Stimulated activated CD4-positive, alpha-beta T cell treated with anti-CD3 and anti-CD28 coated beads, Interleukin-2, amount 100 ng/mL, for 4 hours (primary cell): ENCODE measurements around the gene MAMDC4.

Experiments
- DNase-seq: peaks from one replicate; pipeline ENCODE4 v3.0.0-alpha.2; 2020; ENCODE audit warnings: low read depth

The MAMDC4 gene

GRCh38 chr9:136849960-136850865 lies 1.9 kb upstream of the MAMDC4 start:
- DNase-seq = no peak

- DNase-seq = no peak
These were observed 1.0 kb upstream of the MAMDC4 start for GRCh38 chr9:136850866-136851775.

DNA sequence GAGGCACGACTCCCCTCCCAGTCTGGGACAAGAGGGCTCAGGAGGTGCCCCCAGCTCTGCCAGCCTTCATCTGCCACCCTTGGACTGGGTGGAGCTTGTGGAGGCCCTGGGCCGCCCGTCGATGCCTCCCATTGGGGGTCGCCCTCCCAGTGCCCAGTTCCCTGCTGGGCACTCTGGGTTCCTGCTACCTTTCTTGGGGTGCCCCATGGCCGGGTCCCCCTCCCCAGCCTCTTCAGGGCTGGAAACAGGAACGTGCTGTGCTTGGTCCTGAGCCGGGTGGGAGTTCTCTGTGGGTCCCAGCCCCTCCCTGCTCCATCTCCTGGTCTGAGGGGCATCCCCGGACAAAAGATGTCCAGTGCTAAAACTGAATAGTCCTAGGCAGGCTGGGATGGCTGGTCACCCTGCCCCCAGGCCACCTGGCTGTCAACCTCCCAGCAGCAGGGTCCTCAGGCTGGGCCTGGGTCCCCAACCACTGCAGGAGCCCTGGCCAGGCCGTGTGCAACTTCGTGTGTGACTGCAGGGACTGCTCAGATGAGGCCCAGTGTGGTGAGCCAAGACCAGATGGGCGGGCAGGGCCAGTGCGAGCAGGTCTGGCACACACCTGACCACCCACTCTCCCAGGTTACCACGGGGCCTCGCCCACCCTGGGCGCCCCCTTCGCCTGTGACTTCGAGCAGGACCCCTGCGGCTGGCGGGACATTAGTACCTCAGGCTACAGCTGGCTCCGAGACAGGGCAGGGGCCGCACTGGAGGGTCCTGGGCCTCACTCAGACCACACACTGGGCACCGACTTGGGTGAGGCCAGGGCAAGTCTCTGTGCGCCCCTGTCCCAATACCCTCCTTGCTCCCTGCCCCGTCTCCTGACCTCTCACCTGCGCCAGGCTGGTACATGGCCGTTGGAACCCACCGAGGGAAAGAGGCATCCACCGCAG lies 784 bp downstream of the MAMDC4 start:
- no peak for DNase-seq

GRCh38 chr9:136853596-136854112 lies 1.5 kb downstream of the MAMDC4 start:
- DNase-seq = no peak

DNA sequence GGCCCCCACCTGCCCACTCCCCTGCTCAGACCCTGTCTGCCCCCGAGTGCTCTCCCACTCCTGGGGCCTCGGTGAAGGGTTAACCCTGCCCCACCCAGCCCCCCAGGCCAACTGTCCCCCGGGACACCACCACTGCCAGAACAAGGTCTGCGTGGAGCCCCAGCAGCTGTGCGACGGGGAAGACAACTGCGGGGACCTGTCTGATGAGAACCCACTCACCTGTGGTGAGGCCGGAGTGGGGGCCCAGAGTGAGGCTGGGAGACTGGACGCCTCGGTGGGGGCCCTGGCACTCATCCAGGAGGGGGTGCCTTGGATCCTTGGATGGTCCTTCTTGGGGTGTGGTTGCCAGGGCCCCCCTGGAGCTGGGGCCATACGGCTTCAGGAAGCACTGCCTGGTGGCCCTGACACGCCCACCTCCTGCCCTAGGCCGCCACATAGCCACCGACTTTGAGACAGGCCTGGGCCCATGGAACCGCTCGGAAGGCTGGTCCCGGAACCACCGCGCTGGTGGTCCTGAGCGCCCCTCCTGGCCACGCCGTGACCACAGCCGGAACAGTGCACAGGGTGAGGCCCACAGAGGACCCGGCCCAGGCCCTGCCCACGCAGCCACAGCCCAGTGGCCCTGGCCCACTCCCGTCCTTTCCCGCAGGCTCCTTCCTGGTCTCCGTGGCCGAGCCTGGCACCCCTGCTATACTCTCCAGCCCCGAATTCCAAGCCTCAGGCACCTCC lies 2.1 kb downstream of the MAMDC4 start:
- DNase-seq = no peak

DNA sequence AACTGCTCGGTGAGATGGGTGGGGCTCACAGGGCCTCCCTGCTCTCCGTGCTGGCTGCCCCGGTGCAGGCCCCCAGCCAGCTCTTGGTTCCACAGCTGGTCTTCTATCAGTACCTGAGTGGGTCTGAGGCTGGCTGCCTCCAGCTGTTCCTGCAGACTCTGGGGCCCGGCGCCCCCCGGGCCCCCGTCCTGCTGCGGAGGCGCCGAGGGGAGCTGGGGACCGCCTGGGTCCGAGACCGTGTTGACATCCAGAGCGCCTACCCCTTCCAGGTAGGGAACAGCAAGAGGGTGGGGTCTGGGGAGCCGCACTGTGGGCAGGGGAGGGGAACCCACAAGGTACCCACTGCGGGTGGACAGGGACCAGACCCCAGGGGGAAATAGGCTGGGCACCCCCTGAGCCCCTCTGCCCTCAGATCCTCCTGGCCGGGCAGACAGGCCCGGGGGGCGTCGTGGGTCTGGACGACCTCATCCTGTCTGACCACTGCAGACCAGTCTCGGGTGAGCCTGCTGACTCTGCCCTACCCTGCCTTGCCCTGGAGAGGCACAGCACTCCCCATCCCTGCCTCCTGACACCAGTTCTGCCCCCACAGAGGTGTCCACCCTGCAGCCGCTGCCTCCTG lies 2.8 kb downstream of the MAMDC4 start:
- no peak for DNase-seq

DNA sequence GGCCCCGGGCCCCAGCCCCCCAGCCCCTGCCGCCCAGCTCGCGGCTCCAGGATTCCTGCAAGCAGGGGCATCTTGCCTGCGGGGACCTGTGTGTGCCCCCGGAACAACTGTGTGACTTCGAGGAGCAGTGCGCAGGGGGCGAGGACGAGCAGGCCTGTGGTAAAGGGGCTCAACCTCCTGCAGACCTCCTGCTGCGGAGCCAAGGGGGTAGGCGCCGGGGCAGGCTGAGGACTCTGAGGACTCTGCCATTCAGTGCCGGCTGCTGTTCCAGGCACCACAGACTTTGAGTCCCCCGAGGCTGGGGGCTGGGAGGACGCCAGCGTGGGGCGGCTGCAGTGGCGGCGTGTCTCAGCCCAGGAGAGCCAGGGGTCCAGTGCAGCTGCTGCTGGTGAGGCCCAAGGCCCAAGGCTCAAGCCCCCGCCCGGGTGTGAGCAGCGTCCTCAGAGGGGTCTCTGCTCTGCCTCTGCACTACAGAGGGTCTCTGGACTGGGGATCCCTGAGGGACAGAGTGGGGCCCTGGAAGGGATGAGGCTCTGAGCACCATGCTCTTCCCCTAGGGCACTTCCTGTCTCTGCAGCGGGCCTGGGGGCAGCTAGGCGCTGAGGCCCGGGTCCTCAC lies 3.4 kb downstream of the MAMDC4 start:
- no peak for DNase-seq

DNA sequence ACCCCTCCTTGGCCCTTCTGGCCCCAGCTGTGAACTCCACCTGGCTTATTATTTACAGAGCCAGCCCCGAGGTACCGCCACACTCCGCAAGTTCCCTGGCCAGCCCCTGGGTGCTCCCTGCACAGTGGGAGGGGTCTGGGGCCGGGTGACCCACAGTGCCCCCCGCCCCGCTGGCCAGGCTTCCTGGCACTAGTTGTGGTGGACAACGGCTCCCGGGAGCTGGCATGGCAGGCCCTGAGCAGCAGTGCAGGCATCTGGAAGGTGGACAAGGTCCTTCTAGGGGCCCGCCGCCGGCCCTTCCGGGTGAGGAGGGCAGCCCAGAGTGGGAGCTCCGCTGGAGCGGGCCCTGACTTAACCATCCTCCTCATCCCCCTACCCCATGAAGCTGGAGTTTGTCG lies 3.9 kb downstream of the MAMDC4 start:
- DNase-seq = no peak

GRCh38 chr9:136856541-136857141 lies 4.5 kb downstream of the MAMDC4 start:
- DNase-seq = no peak

DNA sequence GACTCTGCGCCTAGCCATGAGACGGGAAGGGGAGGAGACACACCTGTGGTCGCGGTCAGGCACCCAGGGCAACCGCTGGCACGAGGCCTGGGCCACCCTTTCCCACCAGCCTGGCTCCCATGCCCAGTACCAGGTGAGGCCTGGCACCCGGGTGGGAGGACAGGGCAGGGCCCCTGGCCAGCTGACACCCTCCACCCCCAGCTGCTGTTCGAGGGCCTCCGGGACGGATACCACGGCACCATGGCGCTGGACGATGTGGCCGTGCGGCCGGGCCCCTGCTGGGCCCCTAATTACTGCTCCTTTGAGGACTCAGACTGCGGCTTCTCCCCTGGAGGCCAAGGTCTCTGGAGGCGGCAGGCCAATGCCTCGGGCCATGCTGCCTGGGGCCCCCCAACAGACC lies 5.0 kb downstream of the MAMDC4 start:
- no peak for DNase-seq

DNA sequence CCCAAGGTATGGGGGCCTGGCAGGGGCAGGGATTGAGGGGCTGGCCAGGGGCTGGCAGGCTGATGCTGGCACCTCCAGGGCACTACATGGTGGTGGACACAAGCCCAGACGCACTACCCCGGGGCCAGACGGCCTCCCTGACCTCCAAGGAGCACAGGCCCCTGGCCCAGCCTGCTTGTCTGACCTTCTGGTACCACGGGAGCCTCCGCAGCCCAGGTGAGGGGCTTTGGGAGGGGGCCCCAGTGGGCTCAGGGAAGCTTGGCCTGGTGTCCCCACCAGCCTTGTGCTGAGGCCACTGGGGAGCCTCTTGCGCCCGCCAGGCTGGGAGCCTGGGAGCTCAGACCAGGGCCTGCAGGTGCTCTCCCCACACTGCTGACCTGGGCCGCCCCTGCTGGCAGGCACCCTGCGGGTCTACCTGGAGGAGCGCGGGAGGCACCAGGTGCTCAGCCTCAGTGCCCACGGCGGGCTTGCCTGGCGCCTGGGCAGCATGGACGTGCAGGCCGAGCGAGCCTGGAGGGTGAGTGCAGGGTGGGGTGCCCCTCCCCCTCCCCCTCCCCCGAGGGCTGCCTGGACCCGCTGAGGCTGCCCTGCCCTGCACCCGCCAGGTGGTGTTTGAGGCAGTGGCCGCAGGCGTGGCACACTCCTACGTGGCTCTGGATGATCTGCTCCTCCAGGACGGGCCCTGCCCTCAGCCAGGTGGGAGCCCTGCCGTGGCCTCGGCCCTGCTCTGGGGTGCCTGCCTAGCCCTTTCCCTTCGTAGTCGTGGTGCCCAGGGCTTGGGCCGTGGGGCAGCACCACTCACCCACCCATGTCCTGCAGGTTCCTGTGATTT lies 5.7 kb downstream of the MAMDC4 start:
- no peak for DNase-seq

DNA sequence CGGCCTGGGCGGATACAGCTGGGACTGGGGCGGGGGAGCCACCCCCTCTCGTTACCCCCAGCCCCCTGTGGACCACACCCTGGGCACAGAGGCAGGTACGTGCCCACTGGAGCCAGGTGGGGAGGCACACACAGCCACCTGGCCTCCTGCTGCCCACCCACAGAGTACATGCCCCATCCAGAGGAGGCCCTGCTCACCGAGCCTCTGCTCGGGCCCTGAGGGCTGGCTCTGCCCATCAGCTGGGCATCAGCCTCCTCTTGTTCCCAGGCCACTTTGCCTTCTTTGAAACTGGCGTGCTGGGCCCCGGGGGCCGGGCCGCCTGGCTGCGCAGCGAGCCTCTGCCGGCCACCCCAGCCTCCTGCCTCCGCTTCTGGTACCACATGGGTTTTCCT lies 6.3 kb downstream of the MAMDC4 start:
- no peak for DNase-seq

GRCh38 chr9:136858844-136859757 lies 7.0 kb downstream of the MAMDC4 start:
- DNase-seq = no peak

- DNase-seq = no peak
These were observed 8.4 kb downstream of the MAMDC4 start for GRCh38 chr9:136860529-136860928.

- DNase-seq = no peak
These were observed 9.1 kb downstream of the MAMDC4 start for GRCh38 chr9:136860933-136861873.

DNA sequence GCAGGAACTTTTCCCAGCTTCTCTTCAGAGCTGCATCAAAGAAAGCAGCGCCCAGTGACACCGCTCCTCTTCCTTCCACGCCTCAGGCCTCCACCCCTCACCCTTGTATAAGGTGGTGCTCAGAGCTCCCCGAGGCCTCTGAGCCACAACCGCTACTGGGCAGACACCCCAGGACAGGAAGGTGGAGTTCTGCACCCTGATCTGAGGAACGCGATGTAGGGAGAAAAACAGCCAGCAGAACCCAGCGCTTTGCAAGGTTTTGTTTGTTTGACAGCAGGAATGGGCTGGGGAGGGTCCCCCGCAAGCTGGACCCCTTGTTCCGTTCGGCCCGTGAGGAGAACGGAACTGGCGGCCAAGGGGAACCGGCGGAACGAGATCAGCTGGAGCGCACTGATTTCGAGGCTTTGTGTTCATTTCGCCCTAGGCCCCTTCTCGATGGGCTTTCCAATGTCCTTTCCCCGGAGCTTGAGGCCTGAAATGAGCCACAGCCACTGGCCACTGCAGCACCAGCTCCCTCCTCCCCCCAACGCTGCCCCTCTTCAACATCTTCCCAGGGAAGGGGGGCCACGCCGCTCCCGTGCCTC lies 9.8 kb downstream of the MAMDC4 start:
- DNase-seq = no peak
